RWPE1 (cell line): ENCODE data around the gene KBTBD3.

Experiments used
- CTCF ChIA-PET: fragments of 350-600 bp; sonication (Branson Sonifier 250); formaldehyde crosslinking; extraction: SDS; loops from one replicate; lab custom pipeline; 2021; lab: Yijun Ruan, JAX
- POLR2A ChIA-PET: fragments of 400-600 bp; formaldehyde crosslinking; extraction: SDS; loops from one replicate; lab custom pipeline; 2020; ENCODE audit warnings: antibody characterized with exemption; ENCODE audit not compliant: low non-redundant PET; lab: Yijun Ruan, JAX
- DNase-seq: peaks from one replicate; pipeline ENCODE4 v3.0.0; 2012; ENCODE audit warnings: low spot score
- H3K27ac ChIP-seq: fragments of 450-650 bp; 2 replicates; pipeline ENCODE4 v1.5.1; 2017
- TF ChIP-seq, protein P1 (sequence below): fragments of 450-650 bp; conservative IDR thresholded peaks from 2 replicates; pipeline ENCODE4 v1.5.1; 2017; ENCODE audit warnings: low read depth, mild to moderate bottlenecking

The KBTBD3 gene

DNA sequence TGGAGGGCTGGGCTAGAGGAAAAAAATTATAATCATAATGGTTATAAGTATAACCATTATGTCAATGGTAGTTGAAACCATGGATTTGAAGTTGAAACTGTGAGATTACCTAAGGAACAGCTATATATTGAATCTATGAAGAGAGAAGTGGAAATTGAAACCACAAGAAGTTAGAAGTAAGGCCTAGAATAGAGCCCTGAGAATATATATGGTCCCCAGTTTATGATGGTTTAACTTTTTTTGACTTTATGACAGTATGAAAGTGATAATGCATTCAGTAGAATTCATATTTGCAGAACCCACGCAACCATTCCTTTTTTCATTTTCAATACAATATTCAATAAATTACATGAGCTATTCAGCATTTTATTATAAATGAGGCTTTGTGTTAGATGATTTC lies 15.3 kb upstream of the KBTBD3 start:
- no peak for DNase-seq
- ChIA-PET CTCF (interaction anchor here (0.6 kb wide), 1 partner anchor 607 kb away, joined by 4 read pairs; no protein-coding TSS in a partner anchor), POLR2A (no interaction called here)
- no peak overlapping the region for H3K27ac ChIP-seq
- TF ChIP-seq, protein P1, sequence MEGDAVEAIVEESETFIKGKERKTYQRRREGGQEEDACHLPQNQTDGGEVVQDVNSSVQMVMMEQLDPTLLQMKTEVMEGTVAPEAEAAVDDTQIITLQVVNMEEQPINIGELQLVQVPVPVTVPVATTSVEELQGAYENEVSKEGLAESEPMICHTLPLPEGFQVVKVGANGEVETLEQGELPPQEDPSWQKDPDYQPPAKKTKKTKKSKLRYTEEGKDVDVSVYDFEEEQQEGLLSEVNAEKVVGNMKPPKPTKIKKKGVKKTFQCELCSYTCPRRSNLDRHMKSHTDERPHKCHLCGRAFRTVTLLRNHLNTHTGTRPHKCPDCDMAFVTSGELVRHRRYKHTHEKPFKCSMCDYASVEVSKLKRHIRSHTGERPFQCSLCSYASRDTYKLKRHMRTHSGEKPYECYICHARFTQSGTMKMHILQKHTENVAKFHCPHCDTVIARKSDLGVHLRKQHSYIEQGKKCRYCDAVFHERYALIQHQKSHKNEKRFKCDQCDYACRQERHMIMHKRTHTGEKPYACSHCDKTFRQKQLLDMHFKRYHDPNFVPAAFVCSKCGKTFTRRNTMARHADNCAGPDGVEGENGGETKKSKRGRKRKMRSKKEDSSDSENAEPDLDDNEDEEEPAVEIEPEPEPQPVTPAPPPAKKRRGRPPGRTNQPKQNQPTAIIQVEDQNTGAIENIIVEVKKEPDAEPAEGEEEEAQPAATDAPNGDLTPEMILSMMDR, result no peak

DNA sequence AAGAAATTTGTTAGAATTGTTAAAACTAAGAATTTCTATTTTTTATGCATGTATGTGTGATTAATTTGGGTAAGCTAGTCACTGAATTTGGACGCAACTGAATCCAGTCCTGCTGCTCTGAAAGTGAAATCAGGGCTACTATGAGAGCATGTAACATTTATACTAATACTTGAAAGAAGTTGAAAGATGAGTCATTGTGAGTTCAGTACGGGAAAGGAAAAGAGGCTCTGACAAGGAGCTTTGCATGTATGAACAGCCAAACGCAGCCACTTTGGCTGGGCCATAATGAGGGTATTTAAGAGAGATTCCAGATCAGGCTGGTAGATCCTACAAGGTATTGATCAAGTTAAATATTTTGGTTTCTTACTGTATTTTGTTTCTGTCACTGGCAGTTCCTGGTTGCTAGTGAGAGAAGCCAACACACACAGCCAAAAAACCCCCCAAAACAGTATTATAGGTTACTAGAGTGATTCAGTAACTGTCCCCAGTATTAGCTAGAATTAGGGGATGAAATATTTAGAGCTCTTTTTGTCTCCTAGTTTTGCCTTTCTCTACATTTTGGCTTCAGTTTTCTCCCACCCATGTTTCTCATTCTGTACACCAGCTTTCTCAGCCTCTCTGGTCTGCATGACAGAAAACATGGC lies 14.5 kb upstream of the KBTBD3 start:
- POLR2A ChIA-PET, result no interaction called here
- CTCF ChIA-PET, result no interaction called here
- no peak overlapping the region for H3K27ac ChIP-seq

DNA sequence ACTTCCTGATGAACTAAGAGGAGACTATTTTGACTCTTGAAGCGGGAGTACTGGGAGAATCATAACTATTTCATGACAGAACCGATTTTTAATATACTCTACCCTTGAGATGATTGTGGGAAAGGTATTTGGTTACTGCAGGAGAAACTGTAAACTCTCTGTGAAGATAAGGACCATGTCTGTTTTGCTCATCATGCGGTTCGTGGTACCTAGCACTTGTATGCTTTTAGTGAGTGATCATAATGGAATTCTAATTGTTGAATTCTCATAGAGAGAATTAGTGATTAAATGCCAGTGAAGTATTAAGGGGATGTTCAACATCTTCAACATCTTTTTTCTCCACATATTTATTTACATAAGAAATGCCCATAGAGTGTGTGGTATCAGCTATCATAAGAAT lies 11.7 kb upstream of the KBTBD3 start:
- ChIA-PET POLR2A (no interaction called here), CTCF (no interaction called here)
- H3K27ac ChIP-seq, result no peak overlapping the region
- TF ChIP-seq, protein P1, result no peak
- no peak for DNase-seq

More for the DNA sequence above, 14.5 kb upstream of the KBTBD3 start:
- DNase-seq, result peak; percentile 48
- TF ChIP-seq, protein P1, result no peak

DNA sequence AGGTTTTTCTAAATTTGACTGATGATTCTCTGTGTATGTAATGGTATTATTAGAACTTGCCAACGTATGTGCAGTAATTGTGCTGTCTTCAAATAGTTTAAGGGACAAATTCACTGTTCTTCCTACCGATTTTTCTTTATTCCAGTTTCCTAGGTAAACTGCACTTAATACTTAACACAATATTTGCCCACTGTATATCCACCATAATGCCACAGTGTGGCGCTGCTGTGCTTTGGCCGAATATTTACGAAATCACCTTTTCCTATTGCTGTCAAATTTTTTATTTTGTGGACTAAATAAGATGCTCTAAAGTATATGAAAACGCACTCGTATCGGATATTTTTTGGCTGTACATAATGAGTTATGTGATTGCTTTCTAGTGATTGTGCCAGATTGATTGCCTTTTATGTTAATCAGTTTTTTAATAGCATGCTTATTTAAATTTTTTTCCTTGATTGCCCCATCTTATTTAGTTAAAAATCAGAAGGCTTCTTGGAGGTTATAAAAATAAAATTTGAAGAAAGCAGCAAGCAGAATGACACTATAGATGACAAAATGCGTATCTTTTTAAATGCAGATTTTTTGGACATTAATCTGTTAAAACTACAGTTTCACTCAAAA lies 10.8 kb upstream of the KBTBD3 start:
- TF ChIP-seq, protein P1, result peak; percentile 94
- POLR2A ChIA-PET, result no interaction called here
- H3K27ac ChIP-seq, result no peak overlapping the region
- peak; percentile 4 for DNase-seq
- CTCF ChIA-PET, result interaction anchor here (0.6 to 1.4 kb wide), 10 partner anchors 10 to 863 kb away, joined by 3 to 6 read pairs (median 3); partner anchors contain the start of gene AASDHPPT

DNA sequence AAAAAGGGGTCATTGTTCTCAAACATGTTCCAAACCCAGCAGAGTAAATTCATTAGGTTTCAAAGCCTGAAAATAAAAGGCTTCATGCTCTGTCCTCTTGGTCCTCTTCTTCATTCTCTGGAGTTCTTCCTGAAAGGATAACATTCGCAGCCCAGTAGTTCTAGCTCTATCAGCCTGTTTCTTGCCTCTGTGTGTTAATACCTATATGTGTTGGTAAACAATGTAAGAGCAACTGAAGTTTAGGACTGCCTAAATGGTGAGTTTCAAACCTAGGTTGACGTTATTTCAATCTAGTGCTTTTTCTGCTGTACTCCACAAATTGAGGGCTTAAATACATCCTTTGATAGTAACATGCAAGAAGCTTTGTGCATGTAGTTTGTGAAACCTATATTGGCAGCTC lies 9.7 kb upstream of the KBTBD3 start:
- no peak overlapping the region for H3K27ac ChIP-seq
- POLR2A ChIA-PET, result no interaction called here
- TF ChIP-seq, protein P1, result no peak
- no peak for DNase-seq
- CTCF ChIA-PET, result interaction anchor here (0.6 to 1.4 kb wide), 5 partner anchors 9 to 619 kb away, joined by 3 to 5 read pairs (median 4); partner anchors contain the start of gene AASDHPPT

DNA sequence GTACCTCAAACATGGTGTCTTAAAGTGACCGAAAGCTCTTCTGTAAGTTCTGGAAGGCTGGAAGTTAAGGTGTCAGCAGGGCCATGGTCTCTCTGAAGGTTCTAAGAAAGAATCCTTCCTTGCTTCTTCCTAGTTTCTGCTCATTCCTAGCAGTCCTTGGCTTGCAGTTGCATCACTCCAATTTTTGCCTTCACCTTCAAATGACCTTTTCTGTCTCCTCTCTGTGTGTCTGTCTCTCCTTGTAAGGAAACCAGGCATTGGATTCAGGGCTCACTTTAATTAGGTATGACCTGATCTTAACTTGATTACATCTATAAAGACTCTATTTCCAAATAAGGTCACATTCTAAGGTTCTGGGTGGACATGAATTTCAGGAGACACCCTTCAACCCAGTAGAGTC lies 9.0 kb upstream of the KBTBD3 start:
- CTCF ChIA-PET, result interaction anchor here (0.7 to 1.3 kb wide), 2 partner anchors 10 to 47 kb away, joined by 3 to 4 read pairs; no protein-coding TSS in a partner anchor
- TF ChIP-seq, protein P1, result no peak
- no peak for DNase-seq
- POLR2A ChIA-PET, result interaction anchor here (0.6 kb wide), 1 partner anchor 219 kb away, joined by 3 read pairs; no protein-coding TSS in a partner anchor
- no peak overlapping the region for H3K27ac ChIP-seq
